Measurements from ENCODE around the gene ADCK2.
"Not testable (repeated sequence)": the region's sequence is repeated elsewhere in the genome, so short reads cannot be mapped to it uniquely, and the experiment has no call there.

The ADCK2 gene

GRCh38 chr7:140672382-140673062 lies at the start of gene ADCK2:
ADCK2 (plus strand) TSS chr7:140672945; CDS start chr7:140673331, 386 bp downstream.
- DNase-seq (ENCODE audit: low read depth), result no peak

- DNase-seq (ENCODE audit: low read depth), result no peak
These were observed 48.8 kb upstream of the ADCK2 start for GRCh38 chr7:140623980-140624379.

DNA sequence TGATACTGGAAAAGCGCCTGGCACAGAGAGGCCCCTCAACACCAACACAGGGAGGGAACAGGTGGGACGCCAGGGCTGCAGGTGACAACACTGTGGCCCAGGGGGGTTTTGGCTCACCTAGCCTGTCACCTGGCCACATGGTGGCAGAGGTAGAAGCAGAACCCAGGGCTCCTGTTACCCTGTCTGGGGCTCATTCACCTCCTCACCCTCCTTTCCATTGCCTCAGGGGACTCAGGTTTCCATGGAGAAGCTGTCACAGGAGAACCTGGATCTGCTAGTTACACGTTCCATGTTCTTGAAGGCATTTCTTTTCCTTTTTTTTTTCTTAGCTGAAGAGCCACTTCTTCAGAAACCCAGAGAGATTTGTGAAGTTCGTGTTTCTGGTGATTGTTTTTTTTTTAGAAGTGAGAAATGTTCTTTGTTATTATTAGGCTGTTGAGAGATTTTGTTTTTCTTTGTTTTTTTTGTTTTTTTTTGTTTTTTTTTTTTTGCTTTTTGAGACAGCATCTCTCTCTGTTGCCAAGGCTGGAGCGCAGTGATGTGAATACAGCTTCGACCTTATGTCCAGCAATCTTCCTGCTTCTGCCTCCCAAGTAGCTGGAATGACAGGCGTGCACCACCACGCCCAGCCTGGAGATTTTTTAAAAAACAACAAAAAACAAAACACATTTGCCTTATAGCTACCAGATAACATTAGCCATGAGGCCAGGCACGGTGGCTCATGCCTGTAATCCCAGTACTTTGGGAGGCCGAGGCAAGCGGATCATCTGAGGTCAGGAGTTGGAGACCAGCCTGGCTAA lies 48.2 kb upstream of the ADCK2 start:
- DNase-seq (ENCODE audit: low read depth), result no peak

GRCh38 chr7:140625192-140625558 lies 47.6 kb upstream of the ADCK2 start:
- DNase-seq (ENCODE audit: low read depth), result not testable (repeated sequence)

DNA sequence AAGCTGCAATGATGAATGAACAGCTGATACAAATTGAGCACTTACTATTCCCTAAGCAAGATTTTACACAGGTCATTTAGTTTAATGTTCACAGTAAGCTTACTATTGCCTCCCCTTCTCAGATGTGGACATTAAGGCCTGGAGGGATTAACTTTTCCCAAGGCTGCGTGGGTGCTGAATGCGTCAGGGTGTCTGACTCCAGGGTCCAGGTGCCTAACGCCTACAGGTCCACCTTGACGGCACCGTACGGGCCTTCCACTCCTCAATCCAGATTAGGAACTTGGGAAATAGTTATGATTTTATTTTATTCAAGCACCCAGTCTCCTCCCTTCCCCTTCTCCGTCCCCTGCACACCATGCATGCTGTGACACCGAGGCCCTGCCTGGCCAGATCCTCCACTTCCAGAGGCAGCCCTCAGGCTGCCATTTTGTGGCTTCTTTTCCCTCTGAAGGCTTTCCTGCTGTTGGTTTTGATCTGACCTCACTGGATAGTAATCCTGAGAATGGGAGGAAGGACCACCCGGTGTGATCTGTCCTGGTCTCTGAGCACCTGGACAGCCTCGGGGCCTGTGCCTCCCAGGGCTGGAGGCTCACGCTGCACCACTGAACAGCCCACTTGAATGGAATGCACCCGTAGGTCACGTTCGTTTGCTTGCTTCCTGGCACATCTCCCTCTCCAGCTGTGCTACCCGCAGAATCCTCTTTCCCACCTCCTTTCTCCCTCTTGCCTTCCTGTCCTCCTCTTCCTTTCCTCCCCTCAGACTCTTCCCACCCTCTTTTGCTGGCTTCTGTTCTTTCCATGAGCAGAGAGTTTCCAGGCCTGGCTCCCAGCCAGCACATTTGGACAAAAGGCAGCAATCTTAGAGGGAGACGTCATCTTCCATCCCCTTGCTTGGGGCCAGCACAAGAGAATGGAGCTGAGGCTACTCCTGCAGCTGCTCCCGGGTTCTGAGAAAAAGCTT lies 46.6 kb upstream of the ADCK2 start:
- peak; percentile 86 for DNase-seq (ENCODE audit: low read depth)

DNA sequence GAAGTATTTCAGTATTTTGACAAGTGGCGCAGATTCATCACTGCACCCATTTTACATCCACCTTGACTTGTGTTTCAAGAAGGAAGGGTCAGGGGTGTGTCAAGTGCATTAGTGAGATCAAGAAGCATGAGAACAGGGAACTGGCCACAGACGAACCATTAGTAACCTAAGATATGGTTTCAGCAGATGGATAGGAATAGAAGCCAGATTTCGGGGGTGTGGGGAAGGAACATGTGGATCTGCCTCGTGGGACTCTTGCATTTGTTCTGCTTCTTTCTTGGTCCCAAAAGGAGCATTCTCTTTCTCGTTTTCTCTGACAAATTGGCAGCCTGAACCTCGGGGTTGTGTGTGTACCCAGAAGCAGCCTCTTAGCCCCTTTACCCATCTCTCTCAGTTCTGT lies 41.7 kb upstream of the ADCK2 start:
- no peak for DNase-seq (ENCODE audit: low read depth)

- DNase-seq (ENCODE audit: low read depth), result no peak
These were observed 41.1 kb upstream of the ADCK2 start for GRCh38 chr7:140631602-140632001.

GRCh38 chr7:140635345-140635744 lies 37.4 kb upstream of the ADCK2 start:
- DNase-seq (ENCODE audit: low read depth), result no peak

DNA sequence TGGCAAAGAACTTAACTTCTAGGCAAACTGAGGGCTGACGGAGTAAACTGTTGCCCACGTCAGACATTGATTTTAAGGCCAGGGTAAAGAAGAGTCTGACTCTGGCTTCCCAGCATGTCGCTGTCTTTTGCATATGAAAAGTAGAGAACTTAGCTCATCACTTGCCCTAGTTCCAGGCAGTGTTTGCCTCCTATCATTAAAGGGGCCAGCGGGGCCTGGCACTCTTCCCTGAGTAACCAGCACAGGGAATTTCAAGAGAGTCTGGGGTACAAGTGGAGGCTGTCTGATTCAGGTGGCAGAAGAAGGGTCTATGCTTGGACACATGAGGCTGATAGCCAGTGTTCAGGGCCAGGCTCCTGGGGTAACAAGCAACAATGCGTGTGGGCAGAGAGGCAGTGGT lies 36.9 kb upstream of the ADCK2 start:
- DNase-seq (ENCODE audit: low read depth), result no peak

GRCh38 chr7:140637400-140637799 lies 35.3 kb upstream of the ADCK2 start:
- no peak for DNase-seq (ENCODE audit: low read depth)

- DNase-seq (ENCODE audit: low read depth), result no peak
These were observed 34.5 kb upstream of the ADCK2 start for GRCh38 chr7:140638173-140638791.

DNA sequence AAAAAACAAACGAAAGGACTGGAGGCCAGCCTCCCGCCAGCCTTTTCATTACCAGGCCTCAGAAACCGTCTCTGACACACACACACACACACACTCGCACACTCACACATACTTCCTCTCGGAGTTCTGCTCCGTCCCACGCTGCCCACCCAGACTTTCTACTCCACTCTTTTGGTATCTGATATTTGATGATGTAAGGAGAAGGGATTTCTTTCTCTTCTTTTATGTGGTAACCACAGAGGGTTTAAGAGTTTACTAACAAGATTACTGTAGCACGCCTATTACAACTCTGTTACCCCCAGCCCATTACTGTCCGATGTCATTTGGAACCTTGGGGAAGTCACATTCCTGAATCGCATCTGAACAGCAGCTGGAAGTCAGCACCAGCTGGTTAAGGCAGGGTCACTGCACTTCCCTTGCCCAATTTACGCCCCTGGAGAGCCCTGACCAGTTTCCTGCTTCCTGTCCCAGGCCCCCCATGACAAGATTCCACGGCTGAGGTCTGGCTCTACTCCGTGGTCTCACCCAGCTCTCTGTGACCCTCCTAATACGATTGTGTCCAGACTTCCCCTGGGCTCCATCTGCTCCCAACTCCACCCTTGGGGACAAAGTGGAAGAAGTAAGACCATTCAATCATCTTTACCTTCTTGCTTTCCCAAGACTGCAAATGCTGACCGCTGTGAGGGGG lies 33.2 kb upstream of the ADCK2 start:
- no peak for DNase-seq (ENCODE audit: low read depth)

GRCh38 chr7:140640060-140640637 lies 32.6 kb upstream of the ADCK2 start:
- no peak for DNase-seq (ENCODE audit: low read depth)

DNA sequence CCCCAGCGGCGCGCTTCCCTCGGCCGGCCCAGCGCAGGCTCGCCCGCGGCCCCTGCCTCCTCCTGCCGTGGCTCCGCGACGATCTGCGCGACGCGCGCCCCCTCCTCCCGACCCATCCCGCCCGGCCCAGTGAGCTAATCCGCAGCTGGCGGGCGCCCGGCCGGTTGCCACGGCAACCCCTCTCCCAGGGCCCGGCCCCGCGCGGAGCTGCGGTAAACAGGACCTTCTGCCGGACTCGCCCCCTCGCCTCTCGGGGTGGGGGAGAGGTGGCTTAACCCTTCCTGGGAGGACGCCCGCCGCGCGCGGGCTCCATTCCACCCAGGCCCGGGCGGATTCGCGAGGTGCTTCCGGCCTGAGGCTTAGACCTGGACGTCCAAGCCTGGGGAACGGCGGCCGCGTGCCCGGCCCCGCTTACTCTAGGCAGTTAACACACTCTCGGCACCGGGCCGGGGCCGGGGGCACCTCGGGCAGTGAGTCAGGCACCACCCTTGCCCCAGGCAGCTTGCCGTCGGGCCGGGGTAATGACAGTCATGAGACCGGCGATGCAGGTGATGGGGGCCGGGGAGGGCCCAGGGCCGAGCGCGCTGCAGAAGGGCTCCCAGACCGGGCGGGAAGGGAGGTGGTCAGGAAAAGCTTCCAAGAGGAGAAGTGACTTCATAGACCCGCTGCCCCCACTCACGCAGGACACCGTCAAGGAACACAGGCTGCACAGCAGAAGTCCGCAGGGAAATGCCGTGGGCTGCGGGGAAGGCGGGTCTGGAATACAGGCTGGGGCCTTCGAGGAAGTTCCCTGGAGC lies 31.8 kb upstream of the ADCK2 start, which contains the start of gene DENND2A:
Gene DENND2A (minus strand): TSS at position 87 of the 797 bp plus-strand sequence. CDS start 38,416 bp downstream, outside the sequence.
- DNase-seq (ENCODE audit: low read depth), result no peak

GRCh38 chr7:140641524-140642195 lies 31.1 kb upstream of the ADCK2 start:
- DNase-seq (ENCODE audit: low read depth), result no peak

- no peak for DNase-seq (ENCODE audit: low read depth)
These were observed 29.3 kb upstream of the ADCK2 start for GRCh38 chr7:140643416-140643815.

DNA sequence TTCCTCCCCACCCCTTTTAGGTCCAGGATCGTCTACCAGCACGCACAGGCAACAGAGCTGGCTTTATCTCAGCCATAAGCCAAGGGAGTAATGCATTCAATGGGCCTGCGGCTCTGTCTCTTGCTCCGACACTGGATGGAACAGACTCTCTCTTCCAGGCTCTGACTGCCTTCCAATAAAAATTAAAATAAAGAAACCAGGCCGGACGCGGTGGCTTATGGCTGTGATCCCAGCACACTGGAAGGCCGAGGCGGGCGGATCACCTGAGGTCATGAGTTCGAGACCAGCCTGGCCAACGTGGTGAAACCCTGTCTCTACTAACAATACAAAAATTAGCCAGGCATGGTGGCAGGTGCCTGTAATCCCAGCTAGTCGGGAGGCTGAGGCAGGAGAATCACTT lies 28.0 kb upstream of the ADCK2 start:
- DNase-seq (ENCODE audit: low read depth), result not testable (repeated sequence)

DNA sequence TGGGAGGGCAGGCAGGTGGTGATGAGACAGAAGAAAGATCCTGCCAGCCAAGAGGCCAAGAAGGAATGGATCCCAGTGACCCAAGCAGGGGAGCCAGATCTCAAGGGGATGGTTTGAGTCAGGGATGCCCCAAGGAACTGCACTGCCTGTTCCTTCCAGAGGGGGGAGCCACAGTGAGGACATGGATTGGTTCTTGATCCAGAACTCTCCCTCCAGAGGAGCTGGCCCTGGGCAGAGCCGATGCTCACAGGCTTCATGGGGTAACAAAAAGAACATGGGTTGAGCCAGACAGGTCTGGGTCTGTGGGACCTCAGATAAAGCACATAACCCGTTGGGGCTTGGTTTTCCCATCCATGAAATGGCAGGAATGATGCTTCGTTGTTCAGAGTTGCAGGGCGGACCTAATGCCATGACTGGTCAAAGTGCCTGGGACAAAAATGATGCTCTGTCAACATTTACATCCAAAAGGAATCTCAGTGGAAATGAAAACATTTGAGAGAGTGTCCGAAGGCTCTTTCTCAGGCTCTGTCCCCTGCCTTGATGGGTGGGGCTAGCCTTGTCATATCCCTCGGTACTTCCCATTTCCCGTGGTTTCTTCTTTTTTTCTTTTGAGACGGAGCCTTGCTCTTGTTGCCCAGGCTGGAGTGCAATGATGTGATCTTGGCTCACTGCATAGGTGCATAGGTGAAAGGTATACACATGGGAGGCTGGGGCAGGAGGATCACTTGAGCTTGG lies 27.4 kb upstream of the ADCK2 start:
- DNase-seq (ENCODE audit: low read depth), result no peak

All from stromal cell of bone marrow (primary cell).